Neural progenitor cell (in vitro differentiated cells): Measurements from ENCODE around the gene NCK2. TPM values are rescaled to one million over a fixed set of nuclear protein-coding genes. Genes with fewer than 3 reads are reported as not detected.

Experiments used
- DNase-seq: peaks from one replicate; pipeline ENCODE4 v3.0.0-alpha.2; 2016; ENCODE audit warnings: low spot score
- H2AFZ ChIP-seq: fragments of 200-600 bp; sonication (generic); replicated peaks from 2 replicates; pipeline ENCODE4 v1.6.1; 2016; ENCODE audit warnings: antibody characterized with exemption
- H3F3A ChIP-seq: fragments of 200-600 bp; sonication (generic); 2 replicates; pipeline ENCODE4 v1.6.1; 2016; ENCODE audit warnings: antibody characterized with exemption, low read depth
- H3K27ac ChIP-seq: fragments of 200-600 bp; sonication (generic); 2 replicates; pipeline ENCODE4 v1.5.1; 2016; ENCODE audit warnings: mild to moderate bottlenecking
- H3K27me3 ChIP-seq: fragments of 200-600 bp; sonication (generic); 2 replicates; pipeline ENCODE4 v1.6.1; 2016; ENCODE audit warnings: mild to moderate bottlenecking, moderate library complexity
- H3K36me3 ChIP-seq: fragments of 200-600 bp; sonication (generic); 2 replicates; pipeline ENCODE4 v1.5.1; 2016
- H3K4me1 ChIP-seq: fragments of 200-600 bp; sonication (generic); 2 replicates; pipeline ENCODE4 v1.6.1; 2016; ENCODE audit warnings: mixed run types
- H3K4me2 ChIP-seq: fragments of 200-600 bp; sonication (generic); 2 replicates; pipeline ENCODE4 v1.6.1; 2016
- H3K4me3 ChIP-seq: fragments of 200-600 bp; sonication (generic); 2 replicates; pipeline ENCODE4 v1.5.1; 2016
- H3K79me2 ChIP-seq: fragments of 200-600 bp; sonication (generic); 2 replicates; pipeline ENCODE4 v1.6.1; 2016; ENCODE audit warnings: low read depth
- H3K9ac ChIP-seq: fragments of 200-600 bp; sonication (generic); 2 replicates; pipeline ENCODE4 v1.6.1; 2016
- H3K9me3 ChIP-seq: fragments of 200-600 bp; sonication (generic); 2 replicates; pipeline ENCODE4 v1.5.1; 2016; ENCODE audit warnings: low read depth
- H4K20me1 ChIP-seq: fragments of 200-600 bp; sonication (generic); 2 replicates; pipeline ENCODE4 v1.6.1; 2016; ENCODE audit warnings: low read depth
- H3K27ac Mint-ChIP-seq: 3 replicates; pipeline ENCODE4 v1.8.0; 2021; ENCODE audit warnings: mixed read lengths
- H3K27me3 Mint-ChIP-seq: 2 replicates; pipeline ENCODE4 v1.8.0; 2022; ENCODE audit warnings: low read depth, mild to moderate bottlenecking, inconsistent platforms, moderate library complexity, mixed read lengths; ENCODE audit not compliant: insufficient read depth
- H3K36me3 Mint-ChIP-seq: 3 replicates; pipeline ENCODE4 v1.8.0; 2021; ENCODE audit warnings: mixed read lengths
- H3K4me1 Mint-ChIP-seq: 3 replicates; pipeline ENCODE4 v1.8.0; 2021; ENCODE audit warnings: mixed read lengths
- H3K4me3 Mint-ChIP-seq: 3 replicates; pipeline ENCODE4 v1.8.0; 2021; ENCODE audit warnings: mild to moderate bottlenecking, moderate library complexity, mixed read lengths
- H3K9me3 Mint-ChIP-seq: 3 replicates; pipeline ENCODE4 v1.8.0; 2020; ENCODE audit warnings: mixed read lengths
- CTCF ChIP-seq: fragments of 200-600 bp; sonication (generic); IDR thresholded peaks from 2 replicates; pipeline ENCODE4 v1.5.1; 2017; ENCODE audit warnings: antibody characterized with exemption, mild to moderate bottlenecking
- EZH2 ChIP-seq: fragments of 200-600 bp; sonication (generic); IDR thresholded peaks from 2 replicates; pipeline ENCODE4 v1.6.1; 2017; ENCODE audit warnings: antibody characterized with exemption, mild to moderate bottlenecking, moderate library complexity
- EZH2phosphoT487 ChIP-seq: fragments of 200-600 bp; sonication (generic); IDR thresholded peaks from 2 replicates; pipeline ENCODE4 v1.6.1; 2017; ENCODE audit warnings: antibody characterized with exemption
- total RNA-seq: library from RNA; depleted of rRNA; stranded (reverse); fragments of >200 nt; gene quantifications from 2 replicates; pipeline ENCODE4 v1.2.3, GENCODE V29; 2015; ENCODE audit warnings: low replicate concordance

The NCK2 gene
- total RNA-seq, 1 donor from 2014 or later: 26.2 TPM

GRCh38 chr2:105854972-105855371, 110.3 kb downstream of the NCK2 start:
- H3K4me3 Mint-ChIP-seq: peak overlapping the region; percentile 52
- H3K4me1 Mint-ChIP-seq: peaks cover 16% of the 10 kb centered on the region
- Histone ChIP-seq H4K20me1 (peaks cover 17% of the 10 kb centered on the region), H3K27ac (no peak overlapping the region), H3K9me3 (no peaks in the 10 kb centered on the region), H3K9ac (no peak overlapping the region), H3K36me3 (no peaks in the 10 kb centered on the region), H3K4me2 (no peak overlapping the region), H3F3A (no peaks in the 10 kb centered on the region), H2AFZ (no peak overlapping the region), H3K4me3 (no peak overlapping the region), H3K79me2 (peaks cover 35% of the 10 kb centered on the region), H3K4me1 (peaks cover 4% of the 10 kb centered on the region), H3K27me3 (no peaks in the 10 kb centered on the region)
- no peak overlapping the region for H3K27ac Mint-ChIP-seq
- no peak for TF ChIP-seq CTCF
- TF ChIP-seq EZH2: no peak
- no peak for TF ChIP-seq EZH2phosphoT487
- H3K9me3 Mint-ChIP-seq: peaks cover 3% of the 10 kb centered on the region
- H3K36me3 Mint-ChIP-seq: peaks cover 26% of the 10 kb centered on the region
- DNase-seq: no peak
- peaks cover 2% of the 10 kb centered on the region for H3K27me3 Mint-ChIP-seq

- H3K27ac Mint-ChIP-seq: no peak overlapping the region
- H3K4me3 Mint-ChIP-seq: no peak overlapping the region
- no peaks in the 10 kb centered on the region for H3K9me3 Mint-ChIP-seq
Measured at GRCh38 chr2:105856581-105856980, 111.9 kb downstream of the NCK2 start.

GRCh38 chr2:105857076-105857740, 112.5 kb downstream of the NCK2 start:
- TF ChIP-seq CTCF: no peak
- no peak for TF ChIP-seq EZH2phosphoT487
- no peak for TF ChIP-seq EZH2
- Histone ChIP-seq H3K9ac (no peak overlapping the region), H3K27ac (no peak overlapping the region), H3K9me3 (no peaks in the 10 kb centered on the region), H2AFZ (no peak overlapping the region), H4K20me1 (peaks cover 27% of the 10 kb centered on the region), H3K4me1 (peaks cover 8% of the 10 kb centered on the region), H3K4me3 (no peak overlapping the region), H3F3A (no peaks in the 10 kb centered on the region), H3K79me2 (peaks cover 14% of the 10 kb centered on the region), H3K27me3 (no peaks in the 10 kb centered on the region), H3K4me2 (no peak overlapping the region), H3K36me3 (no peaks in the 10 kb centered on the region)
- H3K4me3 Mint-ChIP-seq: no peak overlapping the region
- H3K27ac Mint-ChIP-seq: no peak overlapping the region
- peaks cover 11% of the 10 kb centered on the region for H3K4me1 Mint-ChIP-seq
- H3K9me3 Mint-ChIP-seq: no peaks in the 10 kb centered on the region
- peaks cover 2% of the 10 kb centered on the region for H3K27me3 Mint-ChIP-seq
- no peak for DNase-seq
- H3K36me3 Mint-ChIP-seq: peaks cover 26% of the 10 kb centered on the region

More at GRCh38 chr2:105856581-105856980, 111.9 kb downstream of the NCK2 start:
- Mint-ChIP-seq H3K27me3 (peaks cover 2% of the 10 kb centered on the region), H3K36me3 (peaks cover 28% of the 10 kb centered on the region), H3K4me1 (peaks cover 15% of the 10 kb centered on the region)
- no peak overlapping the region for H2AFZ ChIP-seq
- H3K79me2 ChIP-seq: peaks cover 21% of the 10 kb centered on the region
- no peaks in the 10 kb centered on the region for H3K27me3 ChIP-seq
- H3K9ac ChIP-seq: no peak overlapping the region
- H3K4me2 ChIP-seq: no peak overlapping the region
- H3K9me3 ChIP-seq: no peaks in the 10 kb centered on the region
- no peak overlapping the region for H3K27ac ChIP-seq
- DNase-seq: no peak
- H3K36me3 ChIP-seq: no peaks in the 10 kb centered on the region
- no peaks in the 10 kb centered on the region for H3F3A ChIP-seq
- peaks cover 23% of the 10 kb centered on the region for H4K20me1 ChIP-seq
- TF ChIP-seq CTCF (no peak), EZH2phosphoT487 (no peak), EZH2 (no peak)
- H3K4me3 ChIP-seq: no peak overlapping the region
- H3K4me1 ChIP-seq: peaks cover 4% of the 10 kb centered on the region
